ENCODE measurements around the gene GNAI2.

Gene GNAI2

GRCh38 chr3:50299929-50300680, 64.1 kb downstream of the GNAI2 start:
- no peak for DNase-seq

GRCh38 chr3:50300681-50301254, 64.8 kb downstream of the GNAI2 start:
- no peak for DNase-seq

GRCh38 chr3:50302095-50303012, 66.3 kb downstream of the GNAI2 start:
- DNase-seq: no peak

- DNase-seq: no peak
Measured at GRCh38 chr3:50303013-50303815, 67.2 kb downstream of the GNAI2 start, which contains the start of gene HYAL1. Gene HYAL1 (minus strand): TSS chr3:50303574. CDS start chr3:50302956, 618 bp downstream.

GRCh38 chr3:50304601-50305000, 68.6 kb downstream of the GNAI2 start:
- peak in 1 of 2 experiments; percentile 47 for DNase-seq

Data from activated T-cell treated with anti-CD3 and anti-CD28 coated beads, Interleukin-2, amount 50 U/mL, for 48 hours (primary cell).